Activated naive CD4-positive, alpha-beta T cell treated with anti-CD3 and anti-CD28 coated beads, Interleukin-2, amount 50 U/mL, for 72 hours (primary cell): ENCODE results near the gene IGF1. TPM values are rescaled to one million over a fixed set of nuclear protein-coding genes. Genes with fewer than 3 reads are reported as not detected.

Experiments
- ATAC-seq, 2 donors: fragments of 150-1000 bp; cut with Tn5 transposase; 2 replicates each; pipeline ENCODE4 v1.10.0; 2021; ENCODE audit warnings: mild to moderate bottlenecking in 2 of 2, moderate library complexity in 2 of 2
- DNase-seq, 2 donors: peaks; one replicate each; pipeline ENCODE4 v3.0.0; 2021 to 2022; ENCODE audit warnings: low spot score in 2 of 2
- H3K27ac Mint-ChIP-seq, 2 donors: one replicate each; pipeline ENCODE4 v1.8.0; 2022; ENCODE audit warnings: mild to moderate bottlenecking in 2 of 2, mixed read lengths in 2 of 2
- H3K36me3 Mint-ChIP-seq, 2 donors: one replicate each; pipeline ENCODE4 v1.8.0; 2022; ENCODE audit warnings: mixed read lengths in 2 of 2
- H3K9me3 Mint-ChIP-seq, 2 donors: one replicate each; pipeline ENCODE4 v1.8.0; 2022; ENCODE audit warnings: mixed read lengths in 2 of 2
- total RNA-seq, 2 donors: library from RNA; stranded (reverse); gene quantifications; one replicate each; pipeline ENCODE4 v1.2.3, GENCODE V29; 2022

The IGF1 gene
- total RNA-seq, 2 donors from 2014 or later = 1.1 to 1.4 TPM

DNA sequence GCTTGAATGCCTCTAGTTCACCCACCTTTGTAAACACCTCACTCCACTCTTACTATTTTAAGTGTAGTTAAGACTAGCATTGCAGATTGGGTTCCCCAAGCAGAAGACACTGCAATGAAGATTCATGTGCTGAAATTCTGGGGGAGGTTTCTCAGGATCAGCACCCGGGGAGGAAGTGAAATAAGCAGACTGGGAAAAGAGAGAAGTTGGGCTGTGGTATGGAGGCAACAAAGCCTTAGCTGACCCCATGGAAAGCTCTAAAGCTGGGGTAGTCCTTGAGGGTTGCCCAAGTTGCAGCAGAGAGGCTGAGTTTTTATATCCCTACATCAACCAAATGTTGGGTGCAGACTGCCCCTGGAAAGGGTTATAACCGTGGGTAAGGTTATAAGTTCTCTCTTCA is 23.9 kb upstream of the IGF1 start:
- Mint-ChIP-seq H3K36me3 (no peaks in the 10 kb centered on the region), H3K27ac (no peak overlapping the region), H3K9me3 (peaks cover 0 to 4% of the 10 kb centered on the region in 2 donors)
- DNase-seq (no peak), ATAC-seq (no peak)

DNA sequence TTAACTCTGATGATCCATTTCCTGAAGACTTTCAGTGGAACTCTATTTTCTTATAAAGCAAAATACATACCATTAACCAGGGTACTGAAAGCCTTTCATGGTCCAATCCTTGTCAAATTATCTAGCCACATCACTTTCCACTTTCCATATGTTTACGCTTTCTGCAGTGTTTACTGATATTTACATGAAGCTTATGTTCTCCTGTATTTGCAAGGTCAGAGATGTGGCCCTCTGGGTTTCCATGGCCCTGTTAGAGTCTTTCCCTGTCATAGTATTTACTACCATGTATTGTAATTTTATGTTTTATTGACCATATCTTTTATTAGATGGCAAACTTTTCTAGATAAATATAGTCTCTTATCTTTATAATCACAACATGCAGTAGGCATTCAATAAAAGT is 23.5 kb upstream of the IGF1 start:
- Mint-ChIP-seq H3K9me3 (peaks cover 0 to 4% of the 10 kb centered on the region in 2 donors), H3K27ac (no peak overlapping the region), H3K36me3 (no peaks in the 10 kb centered on the region)
- no peak for ATAC-seq
- DNase-seq = no peak

- Mint-ChIP-seq H3K27ac (no peak overlapping the region), H3K9me3 (peaks cover 0 to 4% of the 10 kb centered on the region in 2 donors), H3K36me3 (no peaks in the 10 kb centered on the region)
- ATAC-seq (no peak), DNase-seq (no peak)
Observed at GRCh38 chr12:102503056-102503681, 22.8 kb upstream of the IGF1 start.

DNA sequence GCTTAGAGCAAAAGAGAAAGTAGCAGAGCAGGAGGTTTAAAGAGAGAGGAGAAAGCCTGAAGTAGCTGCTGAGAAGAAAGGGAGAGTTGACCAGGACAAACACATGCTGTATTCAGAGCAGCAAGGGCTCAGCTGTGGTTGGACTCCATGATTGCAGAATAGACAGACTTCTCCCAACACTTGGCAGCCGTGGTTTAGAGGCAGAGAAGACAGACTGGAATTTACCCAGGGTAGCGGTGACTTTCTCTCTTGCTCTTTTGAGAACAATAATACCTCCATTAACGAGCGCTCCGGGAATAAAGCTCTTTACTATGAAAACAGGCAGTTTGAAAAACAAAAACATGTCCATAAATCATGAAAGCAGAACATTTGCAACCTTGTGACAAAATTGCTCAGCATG is 21.4 kb upstream of the IGF1 start:
- Mint-ChIP-seq H3K36me3 (no peaks in the 10 kb centered on the region), H3K27ac (no peak overlapping the region), H3K9me3 (peaks cover 0 to 4% of the 10 kb centered on the region in 2 donors)
- ATAC-seq = no peak
- no peak for DNase-seq

GRCh38 chr12:102498471-102498870 is 18.1 kb upstream of the IGF1 start:
- peaks cover 3 to 10% of the 10 kb centered on the region in 2 donors for H3K9me3 Mint-ChIP-seq
- no peak overlapping the region for H3K27ac Mint-ChIP-seq

GRCh38 chr12:102497743-102498142 is 17.4 kb upstream of the IGF1 start:
- Mint-ChIP-seq H3K36me3 (peaks cover 0 to 5% of the 10 kb centered on the region in 2 donors), H3K27ac (no peak overlapping the region), H3K9me3 (peaks cover 8 to 16% of the 10 kb centered on the region in 2 donors)
- ATAC-seq (no peak), DNase-seq (no peak)

More at GRCh38 chr12:102498471-102498870, 18.1 kb upstream of the IGF1 start:
- peaks cover 0 to 5% of the 10 kb centered on the region in 2 donors for H3K36me3 Mint-ChIP-seq
- DNase-seq = no peak
- no peak for ATAC-seq

DNA sequence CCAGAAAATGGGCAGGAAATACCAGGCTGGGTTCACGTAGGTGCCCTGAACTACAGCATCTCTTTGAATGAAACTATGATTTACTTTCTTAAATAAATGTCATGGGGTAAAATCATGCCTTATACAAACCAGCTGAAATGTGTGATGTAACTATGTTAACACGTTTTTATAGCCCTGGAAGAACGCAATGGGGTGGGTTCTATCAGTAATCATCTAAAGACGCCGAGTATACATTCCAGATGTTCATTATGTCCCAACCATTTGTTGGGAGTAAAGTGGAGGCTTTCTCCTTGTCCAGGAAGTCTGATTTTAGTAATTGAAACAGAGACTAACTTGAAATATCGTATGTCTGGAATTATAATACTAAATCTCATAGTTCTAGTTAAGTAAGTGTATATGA is 16.2 kb upstream of the IGF1 start:
- ATAC-seq (no peak), DNase-seq (no peak)
- H3K36me3 Mint-ChIP-seq = peaks cover 1 to 5% of the 10 kb centered on the region in 2 donors
- peaks cover 8 to 19% of the 10 kb centered on the region in 2 donors for H3K9me3 Mint-ChIP-seq
- no peak overlapping the region for H3K27ac Mint-ChIP-seq

DNA sequence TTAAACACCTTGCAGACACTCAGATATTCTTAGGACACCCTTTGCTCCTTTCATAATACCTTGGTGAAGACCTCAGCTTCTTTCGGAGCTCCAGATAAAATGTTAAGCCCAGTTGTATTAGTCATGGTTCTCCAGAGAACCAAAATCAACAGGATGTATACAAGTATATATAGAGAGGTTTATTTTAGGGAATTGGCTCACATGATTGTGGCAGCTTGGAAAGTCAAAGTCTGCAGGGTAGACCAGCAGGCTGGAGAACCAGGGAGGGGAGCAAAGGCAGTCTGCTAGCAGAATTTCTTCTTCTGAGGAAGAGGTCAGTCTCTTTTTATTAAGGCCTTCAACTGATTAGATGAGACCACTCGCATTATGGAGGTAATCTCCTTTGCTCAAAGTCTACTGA is 6.9 kb upstream of the IGF1 start:
- ATAC-seq (no peak), DNase-seq (no peak)
- Mint-ChIP-seq H3K9me3 (peaks cover 0 to 9% of the 10 kb centered on the region in 2 donors), H3K36me3 (peaks cover 0 to 15% of the 10 kb centered on the region in 2 donors), H3K27ac (no peak overlapping the region)

GRCh38 chr12:102486153-102486552 is 5.8 kb upstream of the IGF1 start:
- peaks cover 0 to 6% of the 10 kb centered on the region in 2 donors for H3K9me3 Mint-ChIP-seq
- no peak overlapping the region for H3K27ac Mint-ChIP-seq
- H3K36me3 Mint-ChIP-seq = peaks cover 0 to 19% of the 10 kb centered on the region in 2 donors
- ATAC-seq (no peak), DNase-seq (no peak)

DNA sequence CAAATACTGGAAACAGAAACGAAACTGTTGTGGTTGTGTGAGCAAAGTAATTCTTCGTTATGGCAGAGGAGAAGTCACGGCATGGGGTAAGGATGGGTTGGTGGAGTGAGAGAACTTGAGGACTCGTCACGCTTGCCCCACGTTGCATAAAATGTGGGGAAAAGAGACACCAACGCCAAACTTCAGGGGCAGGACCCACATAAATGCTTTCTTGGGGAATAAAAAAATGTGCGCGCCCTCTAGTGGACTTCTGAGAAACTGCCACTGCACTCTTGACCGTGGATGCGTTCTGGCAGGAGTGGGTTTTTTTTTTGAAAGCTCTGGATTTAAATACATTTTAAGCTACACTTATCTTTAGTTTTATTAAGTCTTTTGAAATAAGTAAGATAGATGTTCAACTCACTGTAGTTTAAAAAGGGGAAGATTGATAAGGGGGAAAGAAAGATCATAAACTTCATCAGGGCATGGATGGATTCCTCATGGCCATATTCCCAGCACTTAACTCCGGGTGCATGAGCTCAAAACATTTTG is 4.1 kb upstream of the IGF1 start:
- peak; percentile 60 to 74 for DNase-seq
- H3K27ac Mint-ChIP-seq = peak overlapping the region; percentile 96 to 97
- H3K36me3 Mint-ChIP-seq = peaks cover 0 to 10% of the 10 kb centered on the region in 2 donors
- peak; percentile 86 to 88 for ATAC-seq
- H3K9me3 Mint-ChIP-seq = peaks cover 0 to 4% of the 10 kb centered on the region in 2 donors

- ATAC-seq (peak in 1 of 2 donors; percentile 32), DNase-seq (peak in 1 of 2 donors; percentile 10)
- Mint-ChIP-seq H3K9me3 (peaks cover 0 to 4% of the 10 kb centered on the region in 2 donors), H3K27ac (peak overlapping the region; percentile 96 to 97), H3K36me3 (peaks cover 0 to 10% of the 10 kb centered on the region in 2 donors)
Observed at GRCh38 chr12:102484017-102484416, 3.7 kb upstream of the IGF1 start.

- peak; percentile 69 to 73 for ATAC-seq
- peak overlapping the region; percentile 96 to 97 for H3K27ac Mint-ChIP-seq
- DNase-seq = peak in 1 of 2 donors; percentile 10
- peaks cover 0 to 10% of the 10 kb centered on the region in 2 donors for H3K36me3 Mint-ChIP-seq
- H3K9me3 Mint-ChIP-seq = peaks cover 0 to 4% of the 10 kb centered on the region in 2 donors
Observed at GRCh38 chr12:102483466-102483865, 3.1 kb upstream of the IGF1 start.

DNA sequence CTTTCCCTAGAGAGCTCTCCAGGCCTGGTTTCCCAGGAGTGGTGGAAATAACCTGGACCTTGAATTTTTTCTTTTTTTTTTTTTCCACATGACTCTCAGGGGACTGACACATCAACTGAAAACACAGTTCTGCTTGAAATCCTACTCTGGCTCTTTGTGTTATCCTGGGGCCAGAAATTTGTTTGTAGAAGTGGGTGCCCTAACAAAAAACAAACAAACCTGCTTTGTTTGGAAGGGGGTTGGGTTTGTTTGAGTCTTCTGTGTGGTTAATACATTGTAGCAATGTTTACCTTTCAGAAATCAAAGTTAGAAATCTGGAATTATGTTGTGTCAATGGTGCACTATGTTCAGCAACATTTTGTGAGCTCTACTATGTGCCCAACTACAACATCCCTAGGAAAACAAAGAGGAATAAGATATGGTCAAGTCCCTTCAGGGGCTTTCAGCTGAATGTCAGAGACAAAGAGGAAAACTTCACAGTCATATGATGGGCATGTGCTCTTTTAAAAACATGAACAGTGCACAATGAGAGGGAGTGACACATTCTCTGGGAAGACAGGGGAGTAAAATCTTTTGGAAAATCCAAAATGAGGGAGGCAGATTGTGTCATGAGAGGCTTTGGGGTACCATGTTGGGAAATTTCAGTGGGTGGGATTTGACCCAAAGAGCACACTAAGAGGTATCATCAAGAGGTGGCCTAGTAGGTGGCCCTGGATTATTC is 1.5 kb upstream of the IGF1 start:
- Mint-ChIP-seq H3K27ac (peak overlapping the region in 1 of 2 donors; percentile 38), H3K36me3 (peaks cover 0 to 10% of the 10 kb centered on the region in 2 donors), H3K9me3 (peaks cover 0 to 4% of the 10 kb centered on the region in 2 donors)
- no peak for ATAC-seq
- no peak for DNase-seq

- H3K27ac Mint-ChIP-seq = no peak overlapping the region
- DNase-seq (no peak), ATAC-seq (no peak)
- peaks cover 0 to 17% of the 10 kb centered on the region in 2 donors for H3K36me3 Mint-ChIP-seq
- H3K9me3 Mint-ChIP-seq = peaks cover 0 to 4% of the 10 kb centered on the region in 2 donors
Observed at GRCh38 chr12:102479939-102480338, 424 bp downstream of the IGF1 start.

GRCh38 chr12:102479099-102479885 is 1.1 kb downstream of the IGF1 start:
- ATAC-seq (peak in 1 of 2 donors; percentile 34), DNase-seq (no peak)
- Mint-ChIP-seq H3K27ac (no peak overlapping the region), H3K9me3 (peaks cover 0 to 4% of the 10 kb centered on the region in 2 donors), H3K36me3 (peaks cover 0 to 17% of the 10 kb centered on the region in 2 donors)

DNA sequence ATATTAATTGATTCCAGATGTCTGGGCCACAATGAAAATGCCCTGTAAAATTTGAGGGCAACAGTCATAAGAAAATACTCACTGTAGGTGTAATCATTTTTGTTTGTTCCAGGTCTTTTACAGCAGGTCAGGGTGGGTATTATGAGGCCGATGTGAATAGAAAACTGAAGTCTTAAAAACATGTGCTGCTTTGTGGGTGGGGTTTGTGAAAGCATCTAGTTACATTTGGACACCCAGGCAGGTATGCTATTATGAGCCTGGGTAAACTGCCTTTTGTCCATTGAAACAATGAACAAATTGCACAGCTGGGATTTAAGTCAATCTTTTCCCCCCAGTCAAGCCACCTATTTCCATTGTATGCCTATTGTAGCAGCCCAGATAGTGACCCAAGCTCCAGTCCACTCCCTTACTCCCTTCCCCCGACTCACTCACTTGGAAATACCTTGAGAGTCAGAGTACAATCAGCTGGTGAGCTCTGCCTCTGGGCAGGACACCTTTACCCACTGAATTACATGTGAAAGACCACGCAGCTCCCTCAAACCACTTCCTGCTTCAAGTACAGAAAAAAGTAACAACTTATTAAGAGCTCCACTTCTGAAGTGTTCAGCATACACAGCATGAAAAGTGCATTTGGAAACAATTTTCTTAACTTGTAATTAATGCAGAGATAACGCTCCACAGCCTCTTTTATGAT is 1.8 kb downstream of the IGF1 start:
- ATAC-seq (peak; percentile 58 to 60), DNase-seq (peak in 1 of 2 donors; percentile 31)
- no peak overlapping the region for H3K27ac Mint-ChIP-seq
- H3K9me3 Mint-ChIP-seq = peaks cover 0 to 4% of the 10 kb centered on the region in 2 donors
- peaks cover 0 to 17% of the 10 kb centered on the region in 2 donors for H3K36me3 Mint-ChIP-seq
